Activated T-helper 9 cell treated with anti-CD3 and anti-CD28 coated beads, Interleukin-2, amount 50 U/mL, for 16 hours (primary cell): Measurements from ENCODE around the gene PKIG.
A peak's percentile ranks its signal among the peaks of the same experiment; 100 is the strongest.
"Not testable (repeated sequence)": the region's sequence is repeated elsewhere in the genome, so short reads cannot be mapped to it uniquely, and the experiment has no call there.

ENCODE experiments used
- DNase-seq: peaks from one replicate; pipeline ENCODE4 v3.0.0-alpha.2; 2020; ENCODE audit warnings: low read depth

PKIG gene

GRCh38 chr20:44642203-44643153 lies 60.1 kb downstream of the PKIG start:
- no peak for DNase-seq

- DNase-seq: no peak
These were observed 60.8 kb downstream of the PKIG start for GRCh38 chr20:44643154-44643519.

- no peak for DNase-seq
These were observed 61.3 kb downstream of the PKIG start for GRCh38 chr20:44643596-44644229.

- DNase-seq: no peak
These were observed 61.8 kb downstream of the PKIG start for GRCh38 chr20:44644230-44644617.

GRCh38 chr20:44644667-44645131 lies 62.3 kb downstream of the PKIG start:
- no peak for DNase-seq

- no peak for DNase-seq
These were observed 63.8 kb downstream of the PKIG start for GRCh38 chr20:44646023-44646640.

GRCh38 chr20:44646641-44647274 lies 64.4 kb downstream of the PKIG start:
- DNase-seq: no peak

GRCh38 chr20:44648068-44648467 lies 65.7 kb downstream of the PKIG start:
- DNase-seq: no peak

- no peak for DNase-seq
These were observed 66.2 kb downstream of the PKIG start for GRCh38 chr20:44648579-44648978.

GRCh38 chr20:44649126-44649525 lies 66.7 kb downstream of the PKIG start:
- no peak for DNase-seq

GRCh38 chr20:44649976-44650375 lies 67.6 kb downstream of the PKIG start:
- no peak for DNase-seq

- peak; percentile 34 for DNase-seq
These were observed 68.5 kb downstream of the PKIG start for GRCh38 chr20:44650771-44651433.

GRCh38 chr20:44651434-44651683 lies 69.0 kb downstream of the PKIG start:
- no peak for DNase-seq

- DNase-seq: no peak
These were observed 69.5 kb downstream of the PKIG start, which contains the start of gene ADA for GRCh38 chr20:44651684-44652423. ADA (minus strand) TSS chr20:44651699; CDS start chr20:44651607, 92 bp downstream.

GRCh38 chr20:44653546-44653945 lies 71.2 kb downstream of the PKIG start:
- DNase-seq: no peak

GRCh38 chr20:44654210-44654609 lies 71.8 kb downstream of the PKIG start:
- DNase-seq: not testable (repeated sequence)

GRCh38 chr20:44656448-44656847 lies 74.1 kb downstream of the PKIG start:
- DNase-seq: no peak

GRCh38 chr20:44657875-44658274 lies 75.5 kb downstream of the PKIG start:
- DNase-seq: no peak

GRCh38 chr20:44658810-44659209 lies 76.4 kb downstream of the PKIG start:
- no peak for DNase-seq

GRCh38 chr20:44659931-44660330 lies 77.6 kb downstream of the PKIG start:
- DNase-seq: no peak

GRCh38 chr20:44660581-44660980 lies 78.2 kb downstream of the PKIG start:
- no peak for DNase-seq
